PFSK-1 (cell line): ENCODE measurements around the gene POP7.

Experiments
- FOXP2 ChIP-seq: optimal IDR thresholded peaks from 2 replicates; pipeline ENCODE3; 2011; ENCODE audit warnings: borderline replicate concordance, control low read depth, inconsistent platforms; ENCODE audit not compliant: insufficient read depth; ENCODE audit errors: extremely low read length, extremely low read depth
- POLR2AphosphoS5 ChIP-seq: IDR thresholded peaks from 2 replicates; pipeline ENCODE4 v1.6.1; 2012; ENCODE audit warnings: low read depth, mild to moderate bottlenecking, control low read depth, low read length, moderate library complexity
- SIN3A ChIP-seq: IDR thresholded peaks from 2 replicates; pipeline ENCODE4 v1.6.1; 2012; ENCODE audit warnings: mild to moderate bottlenecking, low read length, moderate library complexity, borderline replicate concordance; ENCODE audit not compliant: insufficient read depth
- TAF1 ChIP-seq: IDR thresholded peaks from 2 replicates; pipeline ENCODE4 v1.6.1; 2012; ENCODE audit warnings: low read length, control low read depth, borderline replicate concordance; ENCODE audit not compliant: insufficient read depth
- TF ChIP-seq, protein P1 (sequence below), 2 experiments: IDR thresholded peaks; 2 replicates each; pipeline versions ENCODE4 v1.6.1 to v1.8.0; 2011 to 2012; ENCODE audit warnings: low read depth in 2 of 2, low read length in 2 of 2, control low read depth in 1 of 2, inconsistent platforms in 1 of 2, mild to moderate bottlenecking in 1 of 2, moderate library complexity in 1 of 2; ENCODE audit not compliant: insufficient read depth in 1 of 2

POP7 gene

DNA sequence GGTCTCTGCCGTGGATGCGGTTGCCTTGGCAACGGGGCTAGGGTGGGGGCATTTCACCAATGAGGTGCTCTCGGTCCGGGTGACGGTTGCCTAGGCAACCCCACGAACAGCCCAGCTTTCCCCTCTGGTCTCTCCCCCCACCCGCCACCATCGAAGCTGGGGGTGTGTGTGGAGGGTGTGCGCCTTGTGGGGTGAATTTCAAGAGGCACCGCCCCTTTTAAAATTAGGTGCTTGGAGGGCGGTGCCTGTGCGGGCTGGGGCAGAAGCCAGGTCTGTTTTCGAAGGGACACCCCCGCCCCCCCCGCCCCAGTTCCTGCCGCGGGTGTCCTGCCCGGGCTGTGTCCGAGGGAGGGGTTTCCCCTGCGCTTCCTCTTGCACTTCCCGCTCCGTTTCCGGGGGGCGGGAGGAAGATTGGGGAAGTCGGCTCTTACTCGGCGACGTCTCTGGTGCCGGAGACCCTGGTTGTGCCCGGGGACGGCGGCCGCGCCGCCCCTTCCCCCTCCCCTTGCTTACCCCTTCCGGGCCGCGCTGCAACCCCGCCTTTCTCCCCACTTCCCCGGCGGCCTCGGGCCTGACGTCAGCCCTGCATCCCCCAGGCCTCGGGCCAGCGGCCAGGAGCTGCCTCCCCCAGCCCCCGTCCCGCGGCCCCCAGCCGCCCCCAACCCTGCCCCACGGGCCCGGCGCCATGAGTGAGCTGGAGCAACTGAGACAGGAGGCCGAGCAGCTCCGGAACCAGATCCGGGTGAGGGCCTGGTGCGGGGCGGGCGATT lies 30.2 kb upstream of the POP7 start:
- peak; percentile 55; the same call in 1 of the 2 replicates for TF ChIP-seq SIN3A
- no peak for TF ChIP-seq TAF1
- no peak for TF ChIP-seq FOXP2

- TF ChIP-seq TAF1 (no peak), SIN3A (no peak), POLR2AphosphoS5 (no peak), FOXP2 (no peak)
- TF ChIP-seq, protein P1, sequence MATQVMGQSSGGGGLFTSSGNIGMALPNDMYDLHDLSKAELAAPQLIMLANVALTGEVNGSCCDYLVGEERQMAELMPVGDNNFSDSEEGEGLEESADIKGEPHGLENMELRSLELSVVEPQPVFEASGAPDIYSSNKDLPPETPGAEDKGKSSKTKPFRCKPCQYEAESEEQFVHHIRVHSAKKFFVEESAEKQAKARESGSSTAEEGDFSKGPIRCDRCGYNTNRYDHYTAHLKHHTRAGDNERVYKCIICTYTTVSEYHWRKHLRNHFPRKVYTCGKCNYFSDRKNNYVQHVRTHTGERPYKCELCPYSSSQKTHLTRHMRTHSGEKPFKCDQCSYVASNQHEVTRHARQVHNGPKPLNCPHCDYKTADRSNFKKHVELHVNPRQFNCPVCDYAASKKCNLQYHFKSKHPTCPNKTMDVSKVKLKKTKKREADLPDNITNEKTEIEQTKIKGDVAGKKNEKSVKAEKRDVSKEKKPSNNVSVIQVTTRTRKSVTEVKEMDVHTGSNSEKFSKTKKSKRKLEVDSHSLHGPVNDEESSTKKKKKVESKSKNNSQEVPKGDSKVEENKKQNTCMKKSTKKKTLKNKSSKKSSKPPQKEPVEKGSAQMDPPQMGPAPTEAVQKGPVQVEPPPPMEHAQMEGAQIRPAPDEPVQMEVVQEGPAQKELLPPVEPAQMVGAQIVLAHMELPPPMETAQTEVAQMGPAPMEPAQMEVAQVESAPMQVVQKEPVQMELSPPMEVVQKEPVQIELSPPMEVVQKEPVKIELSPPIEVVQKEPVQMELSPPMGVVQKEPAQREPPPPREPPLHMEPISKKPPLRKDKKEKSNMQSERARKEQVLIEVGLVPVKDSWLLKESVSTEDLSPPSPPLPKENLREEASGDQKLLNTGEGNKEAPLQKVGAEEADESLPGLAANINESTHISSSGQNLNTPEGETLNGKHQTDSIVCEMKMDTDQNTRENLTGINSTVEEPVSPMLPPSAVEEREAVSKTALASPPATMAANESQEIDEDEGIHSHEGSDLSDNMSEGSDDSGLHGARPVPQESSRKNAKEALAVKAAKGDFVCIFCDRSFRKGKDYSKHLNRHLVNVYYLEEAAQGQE (IDR thresholded peaks at IDR 0.05; ENCODE audit: insufficient read depth in 1 of 2, low read depth in 2 of 2, low read length in 2 of 2), result no peak
Measured at GRCh38 chr7:100676501-100677306, 29.2 kb upstream of the POP7 start.

GRCh38 chr7:100677308-100678267 lies 28.3 kb upstream of the POP7 start:
- TF ChIP-seq TAF1 (no peak), POLR2AphosphoS5 (no peak), SIN3A (no peak), FOXP2 (no peak)
- TF ChIP-seq, protein P1 (IDR thresholded peaks at IDR 0.05; ENCODE audit: insufficient read depth in 1 of 2, low read depth in 2 of 2, low read length in 2 of 2), result no peak

GRCh38 chr7:100678291-100678984 lies 27.5 kb upstream of the POP7 start:
- TF ChIP-seq POLR2AphosphoS5 (no peak; the same call in 1 of the 2 replicates), SIN3A (no peak), TAF1 (no peak), FOXP2 (no peak)
- TF ChIP-seq, protein P1 (IDR thresholded peaks at IDR 0.05; ENCODE audit: insufficient read depth in 1 of 2, low read depth in 2 of 2, low read length in 2 of 2), result no peak
